SKM-1 treated with dmso at 0.1 percent for 144 hours (cell line): ENCODE results near the gene HTT.

Experiments
- DNase-seq: peaks from one replicate; lab custom pipeline; 2025; ENCODE audit not compliant: unreplicated experiment; lab: John Stamatoyannopoulos, UW

Gene HTT

DNA sequence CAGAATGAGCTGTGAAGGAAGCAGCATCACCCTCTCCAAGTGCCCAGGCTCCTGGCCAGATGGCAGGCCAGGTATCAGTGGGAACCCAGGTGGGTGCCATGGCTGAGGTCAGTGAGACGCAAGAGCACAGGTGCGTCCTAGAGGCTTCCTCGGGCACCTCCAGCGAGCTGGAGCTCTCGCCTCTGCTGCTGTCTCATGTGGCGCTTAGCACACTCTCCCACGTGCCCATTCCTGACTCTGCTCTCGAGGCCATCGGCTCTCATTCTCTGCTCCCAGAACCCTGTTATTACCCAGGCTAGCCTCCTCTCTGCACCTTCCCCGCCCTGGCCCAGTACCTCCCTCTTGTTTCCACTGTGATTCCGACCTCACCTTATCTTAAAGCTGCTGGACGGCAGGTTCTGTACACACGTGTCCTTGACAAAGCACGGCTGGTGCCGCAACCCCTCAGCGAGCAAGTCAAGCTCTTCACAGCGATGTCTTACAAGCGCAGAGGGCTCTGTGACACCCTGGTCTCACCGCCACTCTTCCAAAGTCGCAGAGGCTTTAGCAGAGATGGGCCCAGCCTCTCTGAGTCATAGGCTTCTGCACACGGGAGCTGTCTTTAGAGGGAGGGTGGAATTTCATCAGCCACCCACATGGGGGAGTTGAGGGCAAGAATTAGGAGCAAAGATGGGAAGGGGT is 159.1 kb downstream of the HTT start:
- DNase-seq: no peak

DNA sequence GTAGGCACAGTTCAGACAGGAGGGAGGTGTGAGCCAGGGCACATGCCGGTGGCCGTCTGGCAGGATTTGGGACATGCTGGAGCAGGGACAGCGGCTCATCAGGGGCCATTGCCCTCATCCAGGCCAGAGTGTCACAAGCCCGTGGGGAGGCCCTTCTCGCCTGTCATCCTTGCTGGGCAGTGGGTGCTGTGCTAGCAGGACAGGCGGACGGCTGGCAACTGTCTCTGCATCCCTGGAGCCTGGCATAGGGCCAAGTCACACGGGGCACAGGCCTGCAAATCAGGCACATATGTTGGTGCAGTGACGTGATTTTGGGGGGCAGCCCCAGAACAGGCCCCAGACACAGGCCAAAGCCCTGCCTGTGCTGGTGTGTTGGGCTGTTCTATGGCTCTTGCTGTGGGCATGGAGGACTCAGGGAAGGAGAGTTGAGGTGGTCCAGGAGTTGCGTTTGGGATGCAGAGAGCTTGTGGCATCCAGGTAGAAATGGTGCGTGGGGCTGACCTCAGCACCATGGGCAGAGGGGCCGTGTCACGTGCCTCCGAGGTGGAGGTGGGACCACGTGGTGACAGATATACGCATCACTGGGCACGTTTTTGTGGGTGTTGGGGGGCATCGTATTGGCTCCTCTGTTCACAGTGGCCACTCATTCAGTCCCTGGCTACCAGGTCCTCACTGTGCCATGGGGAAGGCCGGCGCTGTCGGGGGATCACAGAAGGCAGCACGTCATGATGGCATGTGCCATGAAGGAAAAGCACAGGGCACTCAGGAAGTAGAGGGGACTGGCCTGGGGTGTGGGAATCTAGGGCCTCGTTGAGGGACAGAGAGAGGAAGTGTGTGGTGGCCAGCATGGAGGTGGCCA is 159.9 kb downstream of the HTT start:
- DNase-seq: no peak

DNA sequence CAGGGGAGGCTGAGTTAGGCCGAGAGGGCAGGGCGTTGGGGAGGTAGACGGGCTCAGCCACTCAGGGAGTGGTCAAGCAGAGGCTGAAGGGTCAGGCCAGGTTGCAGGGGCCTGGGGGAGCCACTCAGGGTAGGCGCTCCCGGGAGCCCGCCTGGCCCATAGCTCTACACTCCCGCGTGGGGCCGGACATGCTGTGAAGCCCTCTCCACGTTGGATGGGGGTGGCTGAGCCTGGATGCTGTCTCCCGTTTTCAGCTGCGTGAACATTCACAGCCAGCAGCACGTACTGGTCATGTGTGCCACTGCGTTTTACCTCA is 160.5 kb downstream of the HTT start:
- no peak for DNase-seq

DNA sequence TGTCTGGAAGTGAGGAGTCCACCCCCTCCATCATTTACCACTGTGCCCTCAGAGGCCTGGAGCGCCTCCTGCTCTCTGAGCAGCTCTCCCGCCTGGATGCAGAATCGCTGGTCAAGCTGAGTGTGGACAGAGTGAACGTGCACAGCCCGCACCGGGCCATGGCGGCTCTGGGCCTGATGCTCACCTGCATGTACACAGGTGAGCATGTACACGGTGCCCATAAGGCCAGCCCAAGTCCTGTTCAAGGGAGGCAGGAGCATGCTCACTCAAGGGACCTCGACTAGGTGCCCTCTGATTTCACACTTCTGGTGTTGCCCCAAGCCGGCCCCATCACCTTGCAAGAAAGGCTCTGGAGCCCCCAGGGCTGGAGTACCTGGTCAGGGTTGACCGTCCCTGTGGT is 161.1 kb downstream of the HTT start:
- no peak for DNase-seq

GRCh38 chr4:3236326-3236878 is 161.9 kb downstream of the HTT start:
- DNase-seq: no peak

- DNase-seq: no peak
These were observed 162.8 kb downstream of the HTT start for GRCh38 chr4:3237266-3237665.

DNA sequence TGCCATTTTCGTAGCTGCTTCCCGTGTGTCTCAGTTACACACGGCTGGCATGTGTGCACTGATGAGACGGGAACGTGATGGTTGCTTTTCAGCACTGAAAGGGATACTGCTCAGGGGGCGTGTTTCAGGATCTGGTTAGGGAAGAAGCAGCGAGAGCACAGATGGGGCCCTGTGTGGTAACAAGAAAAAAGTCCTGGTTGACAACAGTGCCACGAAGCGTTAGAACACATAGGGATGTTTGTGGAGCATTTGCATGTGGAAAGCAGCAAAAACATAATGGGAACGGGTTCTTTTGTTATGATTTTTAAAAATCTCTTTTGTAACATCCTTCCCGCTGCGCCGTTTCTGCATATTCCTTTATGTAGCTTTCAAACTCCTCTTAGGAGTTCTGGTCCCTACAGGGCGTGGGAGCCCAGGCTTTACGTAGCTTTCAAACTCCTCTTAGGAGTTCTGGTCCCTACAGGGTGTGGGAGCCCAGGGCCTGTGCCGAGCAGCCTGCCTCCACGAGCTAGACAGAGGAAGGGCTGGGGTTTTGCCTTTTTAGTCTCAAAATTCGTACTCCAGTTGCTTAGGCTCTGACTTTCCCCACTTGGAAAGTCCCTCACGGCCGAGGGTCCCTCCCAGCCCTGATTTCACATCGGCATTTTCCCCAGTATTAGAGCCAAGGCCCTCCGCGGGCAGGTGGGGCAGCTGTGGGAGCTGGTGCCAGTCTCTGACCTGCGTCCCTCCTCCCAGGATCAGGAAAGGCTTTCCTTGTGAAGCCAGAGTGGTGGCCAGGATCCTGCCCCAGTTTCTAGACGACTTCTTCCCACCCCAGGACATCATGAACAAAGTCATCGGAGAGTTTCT is 163.5 kb downstream of the HTT start:
- DNase-seq: no peak

GRCh38 chr4:3238721-3239120 is 164.2 kb downstream of the HTT start:
- DNase-seq: no peak

DNA sequence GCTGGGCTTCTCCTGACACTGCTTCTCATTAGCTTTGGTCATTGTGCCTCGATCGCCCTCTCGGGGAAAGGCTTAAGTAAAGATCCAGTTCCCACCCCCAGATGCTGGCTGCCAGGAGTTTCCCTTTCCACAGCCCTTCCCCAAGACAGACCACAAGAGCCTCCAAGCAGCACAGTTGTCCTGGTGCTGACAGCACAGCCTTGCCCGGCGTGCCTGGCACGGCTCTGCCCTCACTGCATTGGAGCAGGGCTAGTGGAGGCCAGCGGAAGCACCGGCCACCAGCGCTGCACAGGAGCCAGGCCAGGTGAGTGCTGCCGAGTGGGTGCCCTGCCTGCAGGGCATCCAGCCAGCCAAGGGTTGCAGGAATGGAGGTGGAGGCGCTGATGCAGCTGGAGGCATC is 164.8 kb downstream of the HTT start:
- no peak for DNase-seq

DNA sequence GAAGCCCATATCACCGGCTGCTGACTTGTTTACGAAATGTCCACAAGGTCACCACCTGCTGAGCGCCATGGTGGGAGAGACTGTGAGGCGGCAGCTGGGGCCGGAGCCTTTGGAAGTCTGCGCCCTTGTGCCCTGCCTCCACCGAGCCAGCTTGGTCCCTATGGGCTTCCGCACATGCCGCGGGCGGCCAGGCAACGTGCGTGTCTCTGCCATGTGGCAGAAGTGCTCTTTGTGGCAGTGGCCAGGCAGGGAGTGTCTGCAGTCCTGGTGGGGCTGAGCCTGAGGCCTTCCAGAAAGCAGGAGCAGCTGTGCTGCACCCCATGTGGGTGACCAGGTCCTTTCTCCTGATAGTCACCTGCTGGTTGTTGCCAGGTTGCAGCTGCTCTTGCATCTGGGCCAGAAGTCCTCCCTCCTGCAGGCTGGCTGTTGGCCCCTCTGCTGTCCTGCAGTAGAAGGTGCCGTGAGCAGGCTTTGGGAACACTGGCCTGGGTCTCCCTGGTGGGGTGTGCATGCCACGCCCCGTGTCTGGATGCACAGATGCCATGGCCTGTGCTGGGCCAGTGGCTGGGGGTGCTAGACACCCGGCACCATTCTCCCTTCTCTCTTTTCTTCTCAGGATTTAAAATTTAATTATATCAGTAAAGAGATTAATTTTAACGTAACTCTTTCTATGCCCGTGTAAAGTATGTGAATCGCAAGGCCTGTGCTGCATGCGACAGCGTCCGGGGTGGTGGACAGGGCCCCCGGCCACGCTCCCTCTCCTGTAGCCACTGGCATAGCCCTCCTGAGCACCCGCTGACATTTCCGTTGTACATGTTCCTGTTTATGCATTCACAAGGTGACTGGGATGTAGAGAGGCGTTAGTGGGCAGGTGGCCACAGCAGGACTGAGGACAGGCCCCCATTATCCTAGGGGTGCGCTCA is 165.8 kb downstream of the HTT start:
- DNase-seq: no peak

DNA sequence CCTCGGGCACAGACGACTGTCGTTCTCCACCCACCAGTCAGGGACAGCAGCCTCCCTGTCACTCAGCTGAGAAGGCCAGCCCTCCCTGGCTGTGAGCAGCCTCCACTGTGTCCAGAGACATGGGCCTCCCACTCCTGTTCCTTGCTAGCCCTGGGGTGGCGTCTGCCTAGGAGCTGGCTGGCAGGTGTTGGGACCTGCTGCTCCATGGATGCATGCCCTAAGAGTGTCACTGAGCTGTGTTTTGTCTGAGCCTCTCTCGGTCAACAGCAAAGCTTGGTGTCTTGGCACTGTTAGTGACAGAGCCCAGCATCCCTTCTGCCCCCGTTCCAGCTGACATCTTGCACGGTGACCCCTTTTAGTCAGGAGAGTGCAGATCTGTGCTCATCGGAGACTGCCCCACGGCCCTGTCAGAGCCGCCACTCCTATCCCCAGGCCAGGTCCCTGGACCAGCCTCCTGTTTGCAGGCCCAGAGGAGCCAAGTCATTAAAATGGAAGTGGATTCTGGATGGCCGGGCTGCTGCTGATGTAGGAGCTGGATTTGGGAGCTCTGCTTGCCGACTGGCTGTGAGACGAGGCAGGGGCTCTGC is 166.5 kb downstream of the HTT start:
- no peak for DNase-seq

DNA sequence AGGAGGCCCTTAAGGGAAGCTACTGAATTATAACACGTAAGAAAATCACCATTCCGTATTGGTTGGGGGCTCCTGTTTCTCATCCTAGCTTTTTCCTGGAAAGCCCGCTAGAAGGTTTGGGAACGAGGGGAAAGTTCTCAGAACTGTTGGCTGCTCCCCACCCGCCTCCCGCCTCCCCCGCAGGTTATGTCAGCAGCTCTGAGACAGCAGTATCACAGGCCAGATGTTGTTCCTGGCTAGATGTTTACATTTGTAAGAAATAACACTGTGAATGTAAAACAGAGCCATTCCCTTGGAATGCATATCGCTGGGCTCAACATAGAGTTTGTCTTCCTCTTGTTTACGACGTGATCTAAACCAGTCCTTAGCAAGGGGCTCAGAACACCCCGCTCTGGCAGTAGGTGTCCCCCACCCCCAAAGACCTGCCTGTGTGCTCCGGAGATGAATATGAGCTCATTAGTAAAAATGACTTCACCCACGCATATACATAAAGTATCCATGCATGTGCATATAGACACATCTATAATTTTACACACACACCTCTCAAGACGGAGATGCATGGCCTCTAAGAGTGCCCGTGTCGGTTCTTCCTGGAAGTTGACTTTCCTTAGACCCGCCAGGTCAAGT is 167.5 kb downstream of the HTT start:
- no peak for DNase-seq

GRCh38 chr4:3243136-3243780 is 168.8 kb downstream of the HTT start:
- DNase-seq: no peak

GRCh38 chr4:3244002-3244401 is 169.5 kb downstream of the HTT start:
- DNase-seq: no peak

GRCh38 chr4:3244747-3245146 is 170.3 kb downstream of the HTT start:
- DNase-seq: no peak

GRCh38 chr4:3245676-3246075 is 171.2 kb downstream of the HTT start:
- no peak for DNase-seq

- DNase-seq: no peak
These were observed 172.2 kb downstream of the HTT start for GRCh38 chr4:3246458-3247398.
